SK-N-SH (cell line): ENCODE results near the gene TNNC1. TPM values are rescaled to one million over a fixed set of nuclear protein-coding genes. Genes with fewer than 3 reads are reported as not detected.

ENCODE experiments used
- CTCF ChIA-PET: fragments of 300-600, 350-600 bp; formaldehyde crosslinking; extraction: SDS; loops from one replicate; lab custom pipeline; 2021; lab: Yijun Ruan, JAX
- POLR2A ChIA-PET: fragments of 350-600 bp; sonication (Branson Sonifier 250); formaldehyde crosslinking; extraction: SDS; loops from one replicate; lab custom pipeline; 2020; ENCODE audit warnings: antibody characterized with exemption, inconsistent platforms; lab: Yijun Ruan, JAX
- DNase-seq: peaks from one replicate; pipeline ENCODE4 v3.0.0; 2012
- H2AFZ ChIP-seq: fragments of 200-600 bp; sonication (generic); 2 replicates; pipeline ENCODE4 v1.8.1; 2016; ENCODE audit warnings: antibody characterized with exemption, mild to moderate bottlenecking, low read depth
- H3F3A ChIP-seq: fragments of 200-600 bp; sonication (generic); replicated peaks from 2 replicates; pipeline ENCODE3; 2016; ENCODE audit warnings: antibody characterized with exemption, mild to moderate bottlenecking; ENCODE audit not compliant: insufficient read depth
- H3K27ac ChIP-seq, 2 experiments: fragments of 200-500 bp in 1 of 2; fragments of 200-600 bp in 1 of 2; sonication (Bioruptor generic) in 1 of 2; sonication (generic), shearing (Covaris generic) in 1 of 2; 2 replicates each; pipeline versions ENCODE4 v1.5.1 to v1.6.1; 2014 to 2016; ENCODE audit warnings: low read depth in 2 of 2, inconsistent platforms in 1 of 2, low read length in 1 of 2, mild to moderate bottlenecking in 1 of 2, mixed read lengths in 1 of 2
- H3K27me3 ChIP-seq: fragments of 200-600 bp; sonication (generic), shearing (Covaris generic); 2 replicates; pipeline ENCODE4 v1.6.1; 2016; ENCODE audit warnings: mixed run types; ENCODE audit not compliant: insufficient read depth
- H3K36me3 ChIP-seq, 2 experiments: fragments of 200-500 bp in 1 of 2; fragments of 200-600 bp in 1 of 2; sonication (Bioruptor generic) in 1 of 2; sonication (generic) in 1 of 2; replicated peaks in 1 of 2; 2 replicates each; pipeline versions ENCODE3 to v1.5.1; 2014 to 2016; ENCODE audit warnings: low read length in 1 of 2, mild to moderate bottlenecking in 1 of 2; ENCODE audit not compliant: insufficient read depth in 2 of 2, control insufficient read depth in 1 of 2
- H3K4me1 ChIP-seq, 2 experiments: fragments of 200-500 bp in 1 of 2; fragments of 200-600 bp in 1 of 2; sonication (Bioruptor generic) in 1 of 2; sonication (generic), shearing (Covaris generic) in 1 of 2; 2 replicates each; pipeline versions ENCODE4 v1.5.1 to v1.6.1; 2014 to 2016; ENCODE audit warnings: low read depth in 1 of 2, low read length in 1 of 2, mixed run types in 1 of 2; ENCODE audit not compliant: insufficient read depth in 2 of 2, control insufficient read depth in 1 of 2
- H3K4me2 ChIP-seq: fragments of 200-600 bp; sonication (generic), shearing (Covaris generic); 2 replicates; pipeline ENCODE4 v1.6.1; 2017; ENCODE audit warnings: mixed run types
- H3K4me3 ChIP-seq, 2 experiments: fragments of 200-500 bp in 1 of 2; fragments of 200-600 bp in 1 of 2; sonication (Bioruptor generic) in 1 of 2; sonication (generic), shearing (Covaris generic) in 1 of 2; 2 replicates each; pipeline versions ENCODE4 v1.5.1 to v1.8.1; 2014 to 2016; ENCODE audit warnings: low read depth in 2 of 2, inconsistent platforms in 1 of 2, low read length in 1 of 2, mild to moderate bottlenecking in 1 of 2, mixed read lengths in 1 of 2, moderate library complexity in 1 of 2
- H3K79me2 ChIP-seq: fragments of 200-600 bp; sonication (generic); 2 replicates; pipeline ENCODE4 v1.8.1; 2017; ENCODE audit warnings: mild to moderate bottlenecking; ENCODE audit not compliant: insufficient read depth
- H3K9ac ChIP-seq: fragments of 200-600 bp; sonication (generic); 2 replicates; pipeline ENCODE4 v1.6.1; 2017; ENCODE audit warnings: mixed run types
- H3K9me2 ChIP-seq: fragments of 200-600 bp; sonication (generic); 2 replicates; pipeline ENCODE4 v1.6.1; 2017; ENCODE audit warnings: mixed run types
- H3K9me3 ChIP-seq: fragments of 200-600 bp; sonication (generic); 2 replicates; pipeline ENCODE4 v1.6.1; 2017; ENCODE audit warnings: mixed run types, mild to moderate bottlenecking, moderate library complexity
- H4K20me1 ChIP-seq: fragments of 200-600 bp; sonication (generic); 2 replicates; pipeline ENCODE4 v1.6.1; 2017; ENCODE audit warnings: mild to moderate bottlenecking, mixed run types; ENCODE audit not compliant: insufficient read depth
- CHD2 ChIP-seq: fragments of 150-350 bp; IDR thresholded peaks from 2 replicates; pipeline ENCODE4 v1.6.1; 2018; ENCODE audit warnings: low read length; ENCODE audit not compliant: partially characterized antibody
- ELF1 ChIP-seq: IDR thresholded peaks from 2 replicates; pipeline ENCODE4 v1.4.0; 2012
- EZH2phosphoT487 ChIP-seq: fragments of 200-600 bp; sonication (generic); IDR thresholded peaks from 2 replicates; pipeline ENCODE4 v1.6.1; 2017; ENCODE audit warnings: low read depth, mixed run types, mild to moderate bottlenecking, antibody characterized with exemption, moderate library complexity, borderline replicate concordance
- FOXJ3 ChIP-seq: sonication (generic); formaldehyde crosslinking; IDR thresholded peaks from 2 replicates; pipeline ENCODE4 v1.5.1; 2020; ENCODE audit warnings: mild to moderate bottlenecking, missing genetic modification reagents
- GABPA ChIP-seq: IDR thresholded peaks from 2 replicates; pipeline ENCODE4 v1.4.0; 2012; ENCODE audit warnings: low read depth, mild to moderate bottlenecking
- JUND ChIP-seq: IDR thresholded peaks from 2 replicates; pipeline ENCODE4 v1.4.0; 2012
- MXI1 ChIP-seq: IDR thresholded peaks from 2 replicates; pipeline ENCODE4 v1.6.1; 2012; ENCODE audit warnings: mild to moderate bottlenecking, low read depth, low read length, improper control_type of control experiment
- RCOR1 ChIP-seq: fragments of 150-350 bp; IDR thresholded peaks from 2 replicates; pipeline ENCODE4 v1.6.1; 2017; ENCODE audit warnings: antibody characterized with exemption, low read length
- RXRA ChIP-seq: IDR thresholded peaks from 2 replicates; pipeline ENCODE4 v1.4.0; 2012; ENCODE audit warnings: low read depth, mild to moderate bottlenecking, borderline replicate concordance
- TAF1 ChIP-seq: IDR thresholded peaks from 2 replicates; pipeline ENCODE4 v1.6.1; 2012; ENCODE audit warnings: low read depth, mild to moderate bottlenecking, low read length, moderate library complexity, borderline replicate concordance
- TEAD4 ChIP-seq: IDR thresholded peaks from 2 replicates; pipeline ENCODE4 v1.4.0; 2012; ENCODE audit warnings: mild to moderate bottlenecking, borderline replicate concordance; ENCODE audit not compliant: insufficient read depth
- YY1 ChIP-seq: IDR thresholded peaks from 2 replicates; pipeline ENCODE4 v1.4.0; 2012; ENCODE audit warnings: low read depth, mild to moderate bottlenecking
- WGBS: methylation state at CpG from one replicate; pipeline ENCODE4 v1.1.6; 2017; ENCODE audit warnings: low lambda C conversion rate; 5-methylcytosine and 5-hydroxymethylcytosine counted together
- polyA plus RNA-seq, 3 experiments: library from polyadenylated mRNA; depleted of rRNA; stranded (reverse); fragments of >200 nt; gene quantifications; 2 replicates each; pipeline ENCODE4 v1.2.3, GENCODE V29; 2012
- TF ChIP-seq, protein P1 (sequence below): IDR thresholded peaks from 2 replicates; pipeline ENCODE4 v1.6.1; 2012; ENCODE audit warnings: mild to moderate bottlenecking, low read depth, low read length, moderate library complexity
- TF ChIP-seq, protein P2 (sequence below): IDR thresholded peaks from 2 replicates; pipeline ENCODE4; 2012
- TF ChIP-seq, protein P3 (sequence below): IDR thresholded peaks from 2 replicates; pipeline ENCODE4 v1.4.0; 2012; ENCODE audit warnings: low read depth, borderline replicate concordance
- TF ChIP-seq, protein P4 (sequence below): fragments of 150-350 bp; IDR thresholded peaks from 2 replicates; pipeline ENCODE4 v1.6.1; 2016; ENCODE audit warnings: mild to moderate bottlenecking, low read depth, low read length

TNNC1 gene
- polyA plus RNA-seq, 1 of the 3 experiments (the other 2 are of a cell fraction): 2.6 TPM

DNA sequence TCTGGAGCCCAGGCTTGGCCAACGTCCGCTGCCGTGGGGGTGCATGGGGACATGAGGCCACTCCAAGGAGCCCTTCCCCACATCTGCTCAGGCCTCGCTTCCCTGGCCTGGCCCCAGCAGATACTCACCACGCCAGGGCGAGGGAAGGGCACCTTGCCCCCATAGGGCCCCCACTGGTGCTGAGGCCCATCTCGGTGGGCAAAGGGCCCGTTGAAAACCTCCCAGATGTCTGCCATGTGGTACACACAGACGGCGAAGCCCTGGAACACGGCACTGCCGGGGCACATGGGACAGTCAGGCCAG, 13.6 kb downstream of the TNNC1 start (continued):
- TF ChIP-seq, protein P1, sequence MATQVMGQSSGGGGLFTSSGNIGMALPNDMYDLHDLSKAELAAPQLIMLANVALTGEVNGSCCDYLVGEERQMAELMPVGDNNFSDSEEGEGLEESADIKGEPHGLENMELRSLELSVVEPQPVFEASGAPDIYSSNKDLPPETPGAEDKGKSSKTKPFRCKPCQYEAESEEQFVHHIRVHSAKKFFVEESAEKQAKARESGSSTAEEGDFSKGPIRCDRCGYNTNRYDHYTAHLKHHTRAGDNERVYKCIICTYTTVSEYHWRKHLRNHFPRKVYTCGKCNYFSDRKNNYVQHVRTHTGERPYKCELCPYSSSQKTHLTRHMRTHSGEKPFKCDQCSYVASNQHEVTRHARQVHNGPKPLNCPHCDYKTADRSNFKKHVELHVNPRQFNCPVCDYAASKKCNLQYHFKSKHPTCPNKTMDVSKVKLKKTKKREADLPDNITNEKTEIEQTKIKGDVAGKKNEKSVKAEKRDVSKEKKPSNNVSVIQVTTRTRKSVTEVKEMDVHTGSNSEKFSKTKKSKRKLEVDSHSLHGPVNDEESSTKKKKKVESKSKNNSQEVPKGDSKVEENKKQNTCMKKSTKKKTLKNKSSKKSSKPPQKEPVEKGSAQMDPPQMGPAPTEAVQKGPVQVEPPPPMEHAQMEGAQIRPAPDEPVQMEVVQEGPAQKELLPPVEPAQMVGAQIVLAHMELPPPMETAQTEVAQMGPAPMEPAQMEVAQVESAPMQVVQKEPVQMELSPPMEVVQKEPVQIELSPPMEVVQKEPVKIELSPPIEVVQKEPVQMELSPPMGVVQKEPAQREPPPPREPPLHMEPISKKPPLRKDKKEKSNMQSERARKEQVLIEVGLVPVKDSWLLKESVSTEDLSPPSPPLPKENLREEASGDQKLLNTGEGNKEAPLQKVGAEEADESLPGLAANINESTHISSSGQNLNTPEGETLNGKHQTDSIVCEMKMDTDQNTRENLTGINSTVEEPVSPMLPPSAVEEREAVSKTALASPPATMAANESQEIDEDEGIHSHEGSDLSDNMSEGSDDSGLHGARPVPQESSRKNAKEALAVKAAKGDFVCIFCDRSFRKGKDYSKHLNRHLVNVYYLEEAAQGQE: no peak
- no peak for TF ChIP-seq TAF1
- TF ChIP-seq GABPA: no peak

DNA sequence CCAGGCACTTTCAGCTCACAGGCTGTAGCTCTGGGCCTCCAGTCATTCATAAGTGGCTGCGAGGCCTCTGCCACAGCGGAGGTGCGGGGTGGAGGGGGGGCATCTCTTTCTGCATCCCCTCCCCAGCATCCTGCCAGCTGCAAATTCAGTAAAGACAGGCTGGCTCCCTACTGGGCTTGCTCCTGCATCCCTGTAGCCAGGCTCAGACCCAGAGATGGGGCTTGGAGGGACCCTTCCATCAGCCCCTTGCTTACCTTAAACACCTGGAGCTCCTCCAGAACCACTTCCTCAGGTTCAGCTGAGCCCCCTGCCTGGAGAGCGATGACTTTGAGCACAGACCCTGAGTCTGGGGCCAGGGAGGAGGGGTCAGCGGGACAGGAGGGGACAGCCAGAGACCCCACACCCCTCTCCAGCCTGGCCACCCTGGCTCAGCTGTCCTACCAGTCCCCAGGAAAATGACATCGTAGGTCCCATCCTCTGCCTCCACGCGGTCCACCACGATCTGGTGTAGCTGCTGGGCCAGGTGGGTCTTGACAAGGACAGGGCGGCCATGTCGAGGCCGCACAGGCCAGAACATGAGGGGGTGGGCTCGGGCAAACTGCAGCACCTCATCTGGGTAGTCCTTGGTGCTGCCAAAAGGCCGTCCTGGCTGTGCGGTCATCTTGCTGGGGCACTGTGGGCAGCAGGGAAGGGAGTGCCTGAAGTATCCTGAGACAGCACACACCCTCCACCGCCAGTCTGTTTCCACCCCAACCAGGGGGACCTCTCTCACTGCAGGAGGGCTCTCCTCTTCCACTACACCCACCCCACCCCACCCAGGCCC, 14.2 kb downstream of the TNNC1 start:
- Histone ChIP-seq H3K9me3 (no peaks in the 10 kb centered on the region), H3K9me2 (no peaks in the 10 kb centered on the region), H3K79me2 (no peaks in the 10 kb centered on the region), H4K20me1 (no peaks in the 10 kb centered on the region), H3K4me3 (no peak overlapping the region), H3K27me3 (no peaks in the 10 kb centered on the region), H3K4me1 (no peaks in the 10 kb centered on the region; a peak in 1 of 4 replicates), H2AFZ (no peak overlapping the region), H3K27ac (no peak overlapping the region), H3F3A (no peaks in the 10 kb centered on the region), H3K36me3 (no peaks in the 10 kb centered on the region), H3K9ac (no peak overlapping the region), H3K4me2 (no peak overlapping the region)
- ChIA-PET POLR2A (no interaction called here), CTCF (interaction anchor here (0.9 to 28.4 kb wide), 3 partner anchors 9 to 28 kb away, joined by 5 to 578 read pairs (median 11); partner anchors contain the start of genes NISCH, SEMA3G and TNNC1)
- 82% methylated on average over 8 of the region's 16 CpGs for WGBS
- no peak for TF ChIP-seq JUND
- no peak for TF ChIP-seq FOXJ3 (CRISPR knock-in tag)
- TF ChIP-seq, protein P2, sequence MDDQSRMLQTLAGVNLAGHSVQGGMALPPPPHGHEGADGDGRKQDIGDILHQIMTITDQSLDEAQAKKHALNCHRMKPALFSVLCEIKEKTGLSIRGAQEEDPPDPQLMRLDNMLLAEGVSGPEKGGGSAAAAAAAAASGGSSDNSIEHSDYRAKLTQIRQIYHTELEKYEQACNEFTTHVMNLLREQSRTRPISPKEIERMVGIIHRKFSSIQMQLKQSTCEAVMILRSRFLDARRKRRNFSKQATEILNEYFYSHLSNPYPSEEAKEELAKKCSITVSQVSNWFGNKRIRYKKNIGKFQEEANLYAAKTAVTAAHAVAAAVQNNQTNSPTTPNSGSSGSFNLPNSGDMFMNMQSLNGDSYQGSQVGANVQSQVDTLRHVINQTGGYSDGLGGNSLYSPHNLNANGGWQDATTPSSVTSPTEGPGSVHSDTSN: no peak
- no peak for TF ChIP-seq GABPA
- TF ChIP-seq RCOR1: no peak
- no peak for TF ChIP-seq TEAD4
- TF ChIP-seq EZH2phosphoT487: no peak
- no peak for TF ChIP-seq TAF1
- no peak for TF ChIP-seq YY1
- TF ChIP-seq, protein P3, sequence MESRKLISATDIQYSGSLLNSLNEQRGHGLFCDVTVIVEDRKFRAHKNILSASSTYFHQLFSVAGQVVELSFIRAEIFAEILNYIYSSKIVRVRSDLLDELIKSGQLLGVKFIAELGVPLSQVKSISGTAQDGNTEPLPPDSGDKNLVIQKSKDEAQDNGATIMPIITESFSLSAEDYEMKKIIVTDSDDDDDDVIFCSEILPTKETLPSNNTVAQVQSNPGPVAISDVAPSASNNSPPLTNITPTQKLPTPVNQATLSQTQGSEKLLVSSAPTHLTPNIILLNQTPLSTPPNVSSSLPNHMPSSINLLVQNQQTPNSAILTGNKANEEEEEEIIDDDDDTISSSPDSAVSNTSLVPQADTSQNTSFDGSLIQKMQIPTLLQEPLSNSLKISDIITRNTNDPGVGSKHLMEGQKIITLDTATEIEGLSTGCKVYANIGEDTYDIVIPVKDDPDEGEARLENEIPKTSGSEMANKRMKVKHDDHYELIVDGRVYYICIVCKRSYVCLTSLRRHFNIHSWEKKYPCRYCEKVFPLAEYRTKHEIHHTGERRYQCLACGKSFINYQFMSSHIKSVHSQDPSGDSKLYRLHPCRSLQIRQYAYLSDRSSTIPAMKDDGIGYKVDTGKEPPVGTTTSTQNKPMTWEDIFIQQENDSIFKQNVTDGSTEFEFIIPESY: no peak
- TF ChIP-seq CHD2: no peak
- no peak for TF ChIP-seq MXI1
- TF ChIP-seq ELF1: no peak
- TF ChIP-seq RXRA: no peak
- TF ChIP-seq, protein P4, sequence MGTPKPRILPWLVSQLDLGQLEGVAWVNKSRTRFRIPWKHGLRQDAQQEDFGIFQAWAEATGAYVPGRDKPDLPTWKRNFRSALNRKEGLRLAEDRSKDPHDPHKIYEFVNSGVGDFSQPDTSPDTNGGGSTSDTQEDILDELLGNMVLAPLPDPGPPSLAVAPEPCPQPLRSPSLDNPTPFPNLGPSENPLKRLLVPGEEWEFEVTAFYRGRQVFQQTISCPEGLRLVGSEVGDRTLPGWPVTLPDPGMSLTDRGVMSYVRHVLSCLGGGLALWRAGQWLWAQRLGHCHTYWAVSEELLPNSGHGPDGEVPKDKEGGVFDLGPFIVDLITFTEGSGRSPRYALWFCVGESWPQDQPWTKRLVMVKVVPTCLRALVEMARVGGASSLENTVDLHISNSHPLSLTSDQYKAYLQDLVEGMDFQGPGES: no peak
- DNase-seq: peak; percentile 25
